ENCODE results near the gene BEST4.
"Not testable (repeated sequence)": the region's sequence is repeated elsewhere in the genome, so short reads cannot be mapped to it uniquely, and the experiment has no call there.

The BEST4 gene

DNA sequence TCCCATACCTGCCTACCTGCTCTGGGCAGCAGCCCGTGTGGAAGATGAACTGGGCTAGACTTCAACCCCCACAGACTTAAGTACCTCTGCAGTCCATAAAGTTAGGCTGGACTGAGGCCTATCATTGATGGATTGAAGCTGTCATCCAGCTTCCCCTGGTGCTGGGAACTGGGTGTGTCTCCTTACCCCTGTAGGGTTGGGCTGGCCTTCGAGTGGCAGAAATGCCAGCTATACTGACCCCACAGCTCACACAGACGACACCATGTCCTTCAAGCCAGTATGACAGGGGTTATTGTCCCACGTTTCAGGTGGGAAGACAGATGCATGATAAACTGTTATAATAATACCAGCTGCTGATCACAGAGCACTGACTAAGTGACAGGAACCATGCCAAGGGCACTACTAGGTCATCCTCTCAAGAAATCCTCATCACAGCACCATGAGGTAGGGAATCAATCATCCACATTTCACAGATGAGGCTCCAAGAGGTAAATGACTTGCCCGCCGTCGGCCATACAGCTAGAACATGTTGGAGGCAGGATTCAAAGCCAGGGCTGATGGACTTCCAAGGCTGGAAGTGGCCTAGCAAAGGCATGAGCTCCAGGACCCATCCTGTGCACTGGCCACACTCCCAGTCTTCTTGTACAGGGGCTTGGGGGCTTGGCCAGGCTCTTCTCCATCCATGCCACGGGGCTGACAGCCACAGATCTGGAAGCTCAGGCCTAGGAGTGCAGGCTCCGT lies at the start of gene BEST4:
Gene BEST4 (minus strand): TSS at position 51 of the 741 bp plus-strand sequence. CDS start 465 bp downstream, outside the sequence.
- DNase-seq (ENCODE audit: low read depth) = no peak

DNA sequence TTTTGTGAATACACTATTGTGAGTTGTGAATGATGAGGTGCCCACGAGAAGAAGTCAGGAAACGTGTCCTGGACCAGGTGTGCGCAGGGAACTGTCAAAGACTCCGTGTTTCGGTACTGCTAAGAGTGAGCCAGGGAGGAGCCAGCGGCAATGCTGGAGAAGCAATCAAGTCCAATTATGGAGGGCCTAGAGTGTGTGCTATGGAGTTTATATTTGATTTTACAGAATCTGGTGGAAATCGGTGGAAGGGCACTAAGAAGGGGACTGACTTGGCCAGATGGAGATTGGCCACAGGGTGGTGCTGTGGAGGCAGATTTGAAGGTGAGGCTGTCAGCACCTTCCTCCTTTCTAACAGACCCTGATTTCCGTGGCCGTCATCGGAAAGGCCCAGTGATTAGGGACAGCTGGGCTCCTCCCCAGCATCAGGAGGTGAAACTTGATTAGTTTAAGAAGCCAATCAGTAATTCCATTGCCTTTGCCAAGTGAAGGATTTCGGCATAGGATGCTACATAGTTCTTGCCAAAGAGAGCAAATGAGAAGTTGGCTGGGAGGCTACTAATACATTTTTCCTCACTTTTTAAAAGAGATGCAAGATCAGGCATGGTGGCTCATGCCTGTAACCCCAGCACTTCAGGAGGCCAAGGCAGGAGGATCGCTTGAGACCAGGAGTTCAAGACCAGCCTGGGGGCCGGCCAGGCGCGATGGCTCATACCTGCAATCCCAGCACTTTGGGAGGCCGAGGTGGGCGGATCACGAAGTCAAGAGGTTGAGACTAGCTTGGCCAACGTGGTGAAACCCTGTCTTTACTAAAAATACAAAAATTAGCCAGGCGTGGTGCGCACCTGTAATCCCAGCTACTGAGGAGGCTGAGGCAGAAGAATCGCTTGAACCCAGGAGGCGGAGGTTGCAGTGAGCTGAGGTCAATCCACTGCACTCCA lies 48.0 kb upstream of the BEST4 start:
- peak; percentile 64 for DNase-seq (ENCODE audit: low read depth)

DNA sequence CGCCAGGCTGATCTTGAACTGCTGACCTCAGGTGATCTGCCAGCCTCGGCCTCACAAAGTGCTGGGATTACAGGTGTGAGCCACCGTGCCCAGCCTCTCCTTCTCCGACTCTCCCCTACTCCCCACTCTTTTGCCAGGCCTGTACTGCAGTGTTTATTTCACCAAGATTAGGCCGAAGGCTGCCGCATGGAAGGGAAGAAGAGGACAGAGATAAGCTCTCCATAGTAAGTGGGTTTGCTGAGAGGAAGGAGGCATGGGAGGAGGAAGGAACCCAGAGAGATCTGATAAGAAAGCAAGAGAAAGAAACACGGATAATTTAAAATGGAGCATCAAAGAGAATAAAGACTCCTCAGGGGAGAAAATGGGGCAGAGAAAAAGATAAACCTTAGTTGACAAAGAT lies 46.4 kb upstream of the BEST4 start:
- no peak for DNase-seq (ENCODE audit: low read depth)

DNA sequence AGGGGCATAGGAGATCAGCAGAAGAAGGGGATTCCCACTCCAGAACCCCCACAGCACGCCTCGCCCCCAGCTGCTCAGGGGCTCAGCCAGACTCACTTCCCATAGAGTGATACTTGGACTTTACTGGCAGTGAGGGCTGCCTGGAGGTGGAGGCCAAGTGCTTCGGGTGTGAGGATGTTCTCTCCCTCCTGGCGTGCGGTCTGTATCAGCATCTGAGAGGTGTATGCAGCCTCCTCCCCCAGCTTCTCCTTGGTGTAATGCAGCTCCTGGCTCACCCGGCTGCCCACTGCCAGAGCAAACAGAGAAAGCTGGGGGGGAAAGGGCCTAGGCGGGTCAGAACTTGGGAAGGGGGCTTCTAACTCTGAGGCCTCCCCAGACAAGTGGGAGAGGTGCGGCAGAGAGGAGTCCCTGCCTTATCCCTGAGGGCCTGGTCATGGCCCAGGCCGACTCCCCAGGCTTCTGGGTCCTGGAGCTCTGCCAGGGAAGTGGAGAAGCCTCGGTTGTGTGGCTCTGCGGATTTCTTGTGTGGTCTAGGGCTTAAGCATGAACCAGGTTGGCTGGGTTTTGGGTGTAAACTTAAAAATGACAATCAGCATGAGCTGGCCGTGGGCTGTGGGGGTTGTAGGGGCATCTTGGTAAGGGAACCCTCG lies 44.2 kb upstream of the BEST4 start:
- no peak for DNase-seq (ENCODE audit: low read depth)

DNA sequence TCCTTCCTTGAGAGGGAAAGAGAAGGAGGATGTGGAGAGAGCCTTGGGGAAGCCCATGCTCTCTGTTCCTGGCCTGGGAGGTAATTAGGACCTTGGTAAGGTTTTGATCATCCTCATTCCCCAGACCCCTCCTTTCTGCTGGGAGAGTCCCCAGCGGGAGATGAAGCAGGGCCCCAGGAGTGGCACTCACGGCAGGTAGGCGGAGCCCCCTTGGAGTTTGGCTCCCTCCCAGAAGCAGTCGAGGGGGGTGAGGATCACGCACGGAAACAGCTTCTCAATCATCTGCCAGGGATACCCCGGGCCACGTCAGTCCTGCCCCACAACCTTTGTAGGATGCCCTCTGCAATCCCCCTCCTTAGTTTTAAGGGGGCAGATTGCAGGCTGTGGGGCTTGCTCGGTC lies 43.5 kb upstream of the BEST4 start:
- DNase-seq (ENCODE audit: low read depth) = no peak

DNA sequence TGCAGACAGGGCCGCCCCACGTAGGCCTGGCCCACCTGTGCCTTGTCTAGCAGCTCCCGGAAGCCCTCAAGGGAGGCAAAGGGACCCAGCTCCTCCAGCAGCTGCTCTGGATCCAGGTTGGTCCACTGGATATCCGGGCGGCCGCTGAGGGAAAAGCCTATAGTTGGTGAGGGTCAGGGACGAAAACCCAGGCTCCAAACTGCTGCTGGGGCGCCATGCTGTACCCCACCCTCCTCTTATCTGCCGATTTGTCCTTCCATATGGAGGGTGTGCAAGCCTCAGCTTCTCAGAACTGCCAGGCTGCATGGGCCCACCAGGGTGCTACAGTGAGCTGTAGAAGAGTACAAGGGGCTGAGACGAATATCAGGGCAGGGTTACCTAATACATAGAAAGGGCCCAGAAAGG lies 42.9 kb upstream of the BEST4 start:
- no peak for DNase-seq (ENCODE audit: low read depth)

DNA sequence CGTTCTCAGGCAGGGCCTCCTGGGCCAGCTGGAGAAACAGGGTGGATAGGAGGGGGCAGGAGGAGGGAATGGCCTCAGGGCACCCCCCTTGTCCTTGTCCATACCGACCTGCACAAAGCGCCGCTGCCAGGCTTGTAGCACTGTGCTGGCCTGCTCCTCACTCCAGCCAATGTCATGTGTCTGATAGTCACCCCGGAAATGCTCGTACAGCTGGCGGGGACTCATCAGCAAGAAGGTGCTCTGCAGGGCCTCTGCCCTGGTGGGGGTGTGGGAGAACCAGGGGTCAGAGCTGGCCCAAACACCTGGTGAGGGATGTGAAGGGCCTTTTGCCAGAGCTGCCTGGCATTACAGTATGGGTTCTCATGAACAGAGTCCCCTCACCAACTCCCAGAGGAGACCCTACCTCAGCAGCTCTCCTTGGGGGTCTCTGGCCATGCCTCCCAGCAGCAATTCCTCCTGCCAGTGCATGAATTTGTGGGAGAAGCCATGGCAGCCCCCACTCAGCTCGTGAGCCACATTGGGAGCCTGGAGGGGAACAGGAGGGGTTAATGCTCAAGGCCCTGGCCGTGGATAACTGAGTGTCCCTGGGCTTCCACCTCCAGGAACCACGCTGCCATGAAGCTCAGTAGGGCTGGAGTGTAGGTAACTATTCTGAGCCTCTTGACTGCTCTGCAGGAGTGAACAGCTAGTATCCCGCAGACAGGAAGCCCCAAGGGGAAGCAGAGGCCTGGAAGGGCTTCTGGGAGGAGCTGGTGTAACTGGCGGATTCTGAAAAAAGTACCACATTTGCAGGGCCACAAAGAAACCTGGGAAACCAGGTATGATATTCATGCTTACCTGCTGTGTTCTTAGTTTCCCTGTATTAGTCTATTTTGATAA lies 41.8 kb upstream of the BEST4 start:
- DNase-seq (ENCODE audit: low read depth) = no peak

DNA sequence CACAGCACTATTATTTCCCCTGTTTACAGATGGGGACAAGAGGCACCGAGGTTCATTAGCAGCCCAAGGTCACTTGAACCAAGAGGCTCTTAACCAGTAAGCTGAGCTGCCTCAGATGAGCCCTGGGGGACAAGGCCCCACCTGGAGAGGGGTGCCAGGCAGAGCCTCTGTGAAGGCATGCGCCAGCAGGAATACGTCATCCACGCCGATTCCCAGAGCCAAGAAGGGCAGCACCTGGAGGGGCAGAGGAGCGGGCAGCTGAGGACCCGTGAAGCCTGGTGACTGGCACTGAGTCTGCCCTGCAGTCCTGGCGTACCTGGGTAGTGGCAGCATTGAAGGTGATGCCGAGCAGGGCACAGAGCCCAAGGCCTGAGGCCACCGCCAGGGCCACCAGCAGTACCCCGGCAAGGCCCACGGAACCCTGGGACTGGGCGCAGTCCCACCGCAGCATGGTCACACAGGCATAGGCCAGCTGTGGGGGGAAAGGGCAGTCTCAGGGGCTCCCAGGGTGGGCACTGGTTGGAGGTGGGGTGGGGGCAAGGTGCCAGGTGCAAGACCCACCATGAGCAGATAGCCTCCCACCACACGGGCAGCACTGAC lies 41.0 kb upstream of the BEST4 start:
- DNase-seq (ENCODE audit: low read depth) = no peak

DNA sequence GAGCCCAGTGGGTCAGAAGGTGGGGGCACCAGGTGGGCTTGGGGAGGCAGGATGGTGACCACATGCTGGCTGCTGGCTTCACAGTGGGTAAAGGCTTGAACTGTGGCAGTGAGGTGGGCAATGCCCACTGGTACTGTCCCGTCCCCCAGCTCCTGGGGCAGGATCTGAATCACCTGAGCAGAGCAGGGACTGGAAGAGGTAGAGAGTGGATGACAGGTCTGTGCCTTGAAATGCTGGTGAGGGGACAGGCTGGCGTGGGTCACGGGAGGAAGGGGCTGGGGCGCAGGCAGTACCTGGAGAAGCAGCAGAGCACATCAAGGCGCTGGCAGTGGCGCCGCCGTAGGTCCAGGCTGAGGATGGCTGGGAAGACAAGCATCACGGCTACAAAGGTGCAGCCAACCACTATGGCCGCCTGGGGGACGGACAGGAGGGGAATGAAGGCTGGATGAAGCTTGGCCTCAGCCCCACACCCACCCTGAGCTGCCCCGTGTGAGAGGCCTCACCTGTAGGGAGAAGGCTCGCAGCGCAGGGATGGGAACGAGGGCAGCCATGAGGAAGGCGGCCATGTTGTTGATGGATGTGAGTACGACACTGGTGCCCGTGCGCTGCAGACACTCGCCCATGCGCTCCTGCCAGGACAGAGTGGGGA lies 40.2 kb upstream of the BEST4 start:
- DNase-seq (ENCODE audit: low read depth) = no peak

DNA sequence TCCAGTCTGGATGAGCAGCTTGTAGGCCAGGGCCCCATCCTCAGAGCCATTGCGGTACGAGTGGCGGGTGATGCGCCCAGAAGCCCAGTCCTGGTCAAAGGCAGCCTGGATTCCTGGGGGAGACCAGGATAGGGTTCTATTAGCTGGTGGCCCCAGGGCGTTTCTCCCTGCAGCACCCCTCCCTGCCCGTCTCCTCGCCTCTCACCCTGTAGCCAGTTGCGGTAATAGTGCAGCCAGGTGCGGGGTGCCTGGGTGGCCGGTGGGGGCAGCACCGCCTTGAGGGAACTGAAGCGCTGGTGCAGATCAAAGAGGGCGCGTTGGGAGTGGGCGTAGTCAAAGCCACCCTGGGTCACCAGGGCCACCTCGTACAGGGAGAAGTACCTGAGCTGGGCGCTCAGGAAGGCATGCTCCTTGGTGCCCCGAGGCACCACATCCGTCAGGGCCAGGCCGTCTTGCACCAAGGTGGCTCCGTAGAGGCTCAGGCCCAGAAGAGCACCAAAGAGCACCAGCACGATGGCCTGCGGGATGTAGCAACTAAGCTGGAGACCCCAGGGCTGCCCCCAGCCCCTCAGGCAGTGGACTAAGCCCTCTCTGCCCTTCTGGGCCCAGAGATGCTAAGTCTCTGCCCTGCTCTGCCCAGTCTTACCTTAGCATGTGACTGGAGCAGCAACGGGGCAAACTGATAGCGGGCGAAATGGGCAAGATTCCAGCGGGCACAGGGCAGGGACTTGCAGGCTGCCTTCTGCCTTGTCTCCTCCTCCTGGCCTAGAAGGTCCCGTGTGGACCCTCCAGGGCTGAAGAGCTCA lies 39.4 kb upstream of the BEST4 start:
- no peak for DNase-seq (ENCODE audit: low read depth)

DNA sequence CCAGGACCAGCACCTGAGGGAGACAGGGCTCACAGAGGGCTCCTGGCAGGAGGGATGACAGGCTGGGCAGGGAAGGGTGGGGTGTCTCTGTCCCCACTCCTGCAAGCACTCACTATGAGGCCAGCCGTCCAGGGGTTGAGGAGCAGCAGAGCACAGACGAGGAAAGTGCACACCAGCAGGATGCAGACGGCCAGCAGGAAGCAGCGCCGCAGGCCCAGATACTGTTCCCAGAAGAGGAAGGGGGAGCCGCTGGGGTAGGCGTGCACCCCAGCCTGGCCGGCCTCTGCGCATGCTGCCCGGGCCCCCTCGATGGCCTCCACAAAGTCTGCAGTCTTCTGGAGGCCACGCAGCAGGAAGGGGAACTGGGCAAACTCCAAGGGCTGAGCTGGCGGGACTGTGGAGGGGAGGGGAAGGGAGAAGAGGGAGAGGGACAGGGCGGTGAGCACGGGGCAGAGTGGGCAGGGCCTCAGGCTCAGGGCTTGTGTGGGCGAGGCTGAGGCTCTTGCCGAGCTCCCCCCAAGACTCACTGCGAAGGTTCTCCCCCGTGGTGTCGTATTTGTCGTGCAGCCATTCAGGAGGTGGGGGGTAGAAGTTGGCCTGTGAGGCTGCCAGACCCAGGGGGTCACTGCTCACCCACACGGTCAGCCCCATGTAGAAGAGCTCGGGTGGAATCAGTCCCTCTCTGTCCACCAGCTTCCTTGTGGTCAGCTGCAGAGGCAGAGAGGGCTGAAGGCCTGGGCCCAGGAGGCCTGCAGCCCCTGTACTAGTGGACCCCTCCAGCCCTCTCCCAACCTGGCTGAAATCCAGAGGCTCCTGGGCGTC lies 38.6 kb upstream of the BEST4 start:
- no peak for DNase-seq (ENCODE audit: low read depth)

DNA sequence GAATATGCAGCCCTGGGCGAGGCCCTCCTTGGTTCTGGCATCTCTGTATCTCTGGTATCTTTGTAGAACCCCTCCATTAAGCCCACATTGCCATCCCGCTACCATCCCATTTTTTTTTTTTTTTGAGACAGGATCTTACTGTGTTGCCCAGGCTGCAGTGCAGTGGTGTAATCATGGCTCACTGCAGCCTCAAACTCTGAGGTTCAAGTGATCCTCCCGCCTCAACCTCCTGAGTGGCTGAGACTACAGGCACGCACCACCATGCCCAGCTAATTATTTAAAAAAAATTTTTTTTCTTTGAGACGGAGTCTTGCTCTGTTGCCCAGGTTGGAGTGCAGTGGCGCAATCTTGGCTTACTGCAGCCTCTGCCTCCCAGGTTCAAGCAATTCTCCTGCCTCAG lies 36.4 kb upstream of the BEST4 start:
- DNase-seq (ENCODE audit: low read depth) = not testable (repeated sequence)

DNA sequence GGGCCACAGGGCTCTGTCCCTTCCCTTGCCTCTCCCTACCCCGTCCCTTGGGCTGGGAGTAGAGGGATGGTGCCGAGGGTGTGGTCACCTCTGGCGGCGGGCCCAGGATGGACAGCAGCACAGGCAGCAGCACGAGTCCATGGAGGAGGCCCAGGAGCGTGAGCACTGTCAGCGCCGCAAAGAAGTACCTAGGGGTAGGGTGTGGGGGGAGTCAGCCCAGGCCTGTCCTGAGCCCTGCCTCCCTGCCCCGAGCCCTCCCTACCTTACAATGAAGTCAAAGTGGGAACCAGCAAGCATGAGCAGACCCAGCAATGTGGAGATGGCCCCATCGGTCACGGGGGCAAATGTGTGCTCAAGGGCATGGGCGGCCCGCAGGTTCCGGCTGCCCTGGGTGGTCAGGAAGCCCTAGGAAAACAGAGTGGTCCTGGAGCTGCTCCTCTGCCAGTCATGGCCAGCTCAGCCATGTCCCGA lies 35.0 kb upstream of the BEST4 start:
- DNase-seq (ENCODE audit: low read depth) = no peak

DNA sequence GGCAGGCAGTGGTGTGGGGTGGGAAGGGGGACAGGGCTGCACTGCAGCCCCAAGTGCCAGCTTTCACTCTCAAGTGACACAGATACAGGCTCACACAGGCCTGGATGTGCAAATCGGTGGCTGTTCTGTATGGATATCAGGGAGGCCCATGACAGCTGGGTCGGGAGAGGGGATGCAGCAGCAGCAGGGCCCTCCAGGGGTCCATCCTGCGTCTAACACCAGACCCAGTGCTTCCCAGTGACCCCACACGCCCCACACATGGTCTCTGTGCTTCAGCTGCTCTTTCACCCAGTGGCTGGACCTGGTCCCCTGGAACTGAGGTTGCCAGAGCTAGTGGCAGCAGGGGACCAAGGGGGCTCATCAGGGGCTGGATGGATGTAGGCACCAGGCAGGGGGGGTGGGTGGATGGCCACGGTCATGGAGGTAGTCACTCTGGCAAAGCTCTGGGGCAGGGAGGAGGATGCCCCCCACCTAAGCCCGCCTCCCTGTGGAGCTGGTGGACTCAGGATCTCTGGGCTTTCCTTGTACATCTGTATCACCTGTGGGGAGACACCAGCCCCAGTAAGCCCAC lies 34.2 kb upstream of the BEST4 start:
- no peak for DNase-seq (ENCODE audit: low read depth)

DNA sequence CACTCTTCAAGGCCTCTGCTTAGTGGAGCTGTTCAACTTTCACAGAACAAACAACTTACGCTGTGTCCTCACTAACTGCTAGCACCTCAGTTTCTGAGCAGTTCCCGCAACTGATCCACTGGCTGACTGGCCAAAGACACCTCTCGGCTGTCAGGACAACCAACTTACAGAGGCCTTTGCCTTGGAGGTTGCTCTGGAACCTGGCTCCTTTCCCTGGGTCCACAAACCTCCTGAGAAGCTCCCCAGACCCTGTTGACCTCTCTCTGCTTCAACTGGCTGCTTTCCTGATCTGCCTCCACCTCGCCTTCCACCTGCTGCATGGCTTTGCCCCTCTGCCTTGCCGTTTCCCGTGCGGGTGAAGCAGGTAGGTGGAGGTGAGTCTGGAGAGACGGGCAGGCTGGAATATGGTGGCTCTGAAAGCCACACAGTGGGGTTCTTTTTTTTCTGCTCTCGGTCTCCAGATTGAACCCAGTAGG lies 33.3 kb upstream of the BEST4 start:
- no peak for DNase-seq (ENCODE audit: low read depth)

DNA sequence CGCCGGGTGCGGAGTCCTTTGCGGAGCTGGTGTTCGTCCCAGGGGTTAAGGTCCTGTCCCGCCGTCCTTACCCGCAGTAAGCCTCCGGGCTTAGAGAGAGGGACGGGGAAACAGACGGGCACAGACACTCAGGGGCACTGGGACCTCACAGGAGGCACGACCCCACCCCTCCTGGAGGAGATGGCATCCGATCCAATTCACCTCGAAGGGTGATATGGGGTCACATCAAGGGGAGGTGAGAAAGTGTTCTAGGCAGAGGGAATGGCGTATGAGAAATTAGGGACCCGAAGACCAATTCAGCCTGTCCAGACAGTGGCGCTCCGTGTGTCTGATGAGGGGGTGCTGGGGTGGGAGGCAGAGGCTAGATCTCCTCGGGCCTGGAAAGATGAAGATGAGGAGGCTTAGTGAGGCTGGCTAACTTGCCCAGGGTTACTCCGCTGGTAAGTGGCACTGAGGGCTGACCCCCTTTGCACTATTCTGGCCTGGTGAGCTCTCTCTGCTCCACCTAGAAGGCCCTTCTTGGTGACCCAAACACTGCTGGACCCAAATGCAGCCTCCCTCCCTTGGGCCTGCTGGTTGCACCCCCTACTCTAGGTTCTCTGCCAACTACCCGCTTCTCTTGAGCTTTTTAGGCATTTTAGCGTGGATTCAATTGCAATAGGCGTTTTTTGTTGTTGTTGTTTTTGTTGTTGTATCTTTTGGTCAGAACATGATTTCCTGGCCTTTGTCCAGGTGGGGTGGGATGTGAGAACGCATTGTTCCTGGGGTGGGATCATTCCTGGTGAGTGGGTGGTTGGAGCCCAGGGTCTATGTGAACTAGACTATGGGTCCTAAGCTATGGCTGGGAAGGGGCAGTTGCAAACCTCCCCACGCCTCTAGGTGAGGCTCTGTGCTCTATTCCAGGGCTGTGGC lies 32.6 kb upstream of the BEST4 start:
- DNase-seq (ENCODE audit: low read depth) = no peak

DNA sequence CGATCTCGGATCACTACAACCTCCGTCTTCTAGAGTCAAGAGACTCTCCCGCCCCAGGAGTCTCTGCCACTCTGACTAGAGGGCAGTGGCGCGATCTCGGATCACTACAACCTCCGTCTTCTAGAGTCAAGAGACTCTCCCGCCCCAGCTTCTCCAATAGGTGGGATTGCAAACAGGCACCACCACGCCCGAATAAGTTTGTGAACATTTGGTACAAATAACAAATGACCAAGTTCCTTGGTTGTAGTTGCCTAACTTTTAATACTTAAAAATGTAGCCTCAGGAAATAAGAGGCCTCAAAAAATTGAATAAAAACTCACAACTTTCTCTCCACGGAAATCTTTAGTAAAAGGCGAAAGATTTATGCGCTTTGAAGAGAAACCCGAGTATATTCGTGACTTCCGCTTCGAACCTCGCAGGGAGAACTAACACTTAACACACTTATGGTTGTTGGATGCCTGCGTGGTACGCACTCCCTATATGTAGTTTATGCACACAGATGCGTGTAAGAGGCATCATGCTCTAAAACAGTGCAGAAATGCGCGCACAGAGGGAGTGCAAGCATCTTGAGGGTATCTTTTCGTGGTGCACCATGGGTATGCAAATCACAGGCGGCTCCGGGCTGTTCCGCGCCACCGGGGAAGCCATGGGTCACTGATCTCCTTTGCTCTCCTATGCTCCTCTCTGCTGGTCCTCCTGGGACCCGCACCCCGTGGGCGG lies 31.8 kb upstream of the BEST4 start:
- DNase-seq (ENCODE audit: low read depth) = peak; percentile 57

Measured in stimulated activated CD8-positive, alpha-beta memory T cell treated with anti-CD3 and anti-CD28 coated beads, Interleukin-15, amount 100 ng/mL, for 24 hours (primary cell).